GM18499 (cell line): Measurements from ENCODE around the gene HEPACAM2.

Experiments
- ATAC-seq: cut with Tn5 transposase; IDR thresholded peaks from one replicate; pipeline ENCODE4 v1.9.1; 2021; ENCODE audit warnings: moderate number of reproducible peaks; ENCODE audit not compliant: insufficient read depth, unreplicated experiment

The HEPACAM2 gene

GRCh38 chr7:93226310-93226709, at the start of gene HEPACAM2:
Gene HEPACAM2 (minus strand): TSS chr7:93226469.
- ATAC-seq: no peak

GRCh38 chr7:93265220-93265619, 39.0 kb upstream of the HEPACAM2 start:
- ATAC-seq: no peak

GRCh38 chr7:93262535-93262934, 36.3 kb upstream of the HEPACAM2 start:
- no peak for ATAC-seq

- no peak for ATAC-seq
Observed at GRCh38 chr7:93258661-93259060, 32.4 kb upstream of the HEPACAM2 start.

GRCh38 chr7:93249491-93250148, 23.4 kb upstream of the HEPACAM2 start:
- no peak for ATAC-seq

- ATAC-seq: no peak
Observed at GRCh38 chr7:93245525-93246432, 19.5 kb upstream of the HEPACAM2 start.

GRCh38 chr7:93242106-93242505, 15.8 kb upstream of the HEPACAM2 start:
- ATAC-seq: no peak

- no peak for ATAC-seq
Observed at GRCh38 chr7:93239824-93240223, 13.6 kb upstream of the HEPACAM2 start.

GRCh38 chr7:93238748-93239147, 12.5 kb upstream of the HEPACAM2 start:
- ATAC-seq: no peak

- ATAC-seq: no peak
Observed at GRCh38 chr7:93238131-93238530, 11.9 kb upstream of the HEPACAM2 start.

GRCh38 chr7:93235541-93235940, 9.3 kb upstream of the HEPACAM2 start:
- ATAC-seq: no peak

- ATAC-seq: no peak
Observed at GRCh38 chr7:93232673-93233018, 6.4 kb upstream of the HEPACAM2 start.

GRCh38 chr7:93231799-93232672, 5.8 kb upstream of the HEPACAM2 start, which contains the start of gene VPS50:
Gene VPS50 (plus strand): TSS chr7:93232366. CDS start chr7:93232468, 102 bp downstream.
- peak; percentile 99 for ATAC-seq

- ATAC-seq: no peak
Observed at GRCh38 chr7:93231259-93231658, 5.0 kb upstream of the HEPACAM2 start.

- ATAC-seq: no peak
Observed at GRCh38 chr7:93228302-93228701, 2.0 kb upstream of the HEPACAM2 start.

GRCh38 chr7:93219868-93220267, 6.4 kb downstream of the HEPACAM2 start:
- ATAC-seq: no peak

GRCh38 chr7:93218997-93219827, 7.1 kb downstream of the HEPACAM2 start:
- no peak for ATAC-seq

- ATAC-seq: no peak
Observed at GRCh38 chr7:93212881-93213280, 13.4 kb downstream of the HEPACAM2 start.

- no peak for ATAC-seq
Observed at GRCh38 chr7:93211228-93211818, 14.9 kb downstream of the HEPACAM2 start.
